Effector memory CD8-positive, alpha-beta T cell (primary cell): ENCODE data around the gene CRYBA4.

Source experiments
- ATAC-seq: fragments of 150-1000 bp; cut with Tn5 transposase; replicated peaks from 2 replicates; pipeline ENCODE4 v1.10.0; 2021; ENCODE audit warnings: mild to moderate bottlenecking, moderate library complexity
- DNase-seq, 3 experiments: peaks; one replicate each; pipeline ENCODE4 v3.0.0; 2021
- H3K27ac Mint-ChIP-seq, 2 donors: one replicate each; pipeline ENCODE4 v1.8.0; 2022; ENCODE audit warnings: mild to moderate bottlenecking in 2 of 2, mixed read lengths in 2 of 2, moderate library complexity in 2 of 2
- H3K27me3 Mint-ChIP-seq, 2 donors: one replicate each; pipeline ENCODE4 v1.8.0; 2022; ENCODE audit warnings: mixed read lengths in 2 of 2
- H3K36me3 Mint-ChIP-seq: one replicate; pipeline ENCODE4 v1.8.0; 2022; ENCODE audit warnings: mild to moderate bottlenecking, moderate library complexity, mixed read lengths; ENCODE audit not compliant: insufficient read depth
- H3K4me1 Mint-ChIP-seq, 2 donors: one replicate each; pipeline ENCODE4 v1.8.0; 2022; ENCODE audit warnings: low read depth in 2 of 2, mixed read lengths in 2 of 2
- H3K4me3 Mint-ChIP-seq, 2 donors: one replicate each; pipeline ENCODE4 v1.8.0; 2022; ENCODE audit warnings: mild to moderate bottlenecking in 2 of 2, mixed read lengths in 2 of 2, moderate library complexity in 2 of 2
- H3K9me3 Mint-ChIP-seq, 2 donors: one replicate each; pipeline ENCODE4 v1.8.0; 2022; ENCODE audit warnings: mixed read lengths in 2 of 2

Gene CRYBA4

GRCh38 chr22:26586556-26587325 is 35.0 kb upstream of the CRYBA4 start:
- DNase-seq (peak in 1 of 3 experiments; percentile 24), ATAC-seq (peak; percentile 38)
- Mint-ChIP-seq H3K27ac (peak overlapping the region; percentile 77 to 90), H3K4me3 (peak overlapping the region; percentile 70 to 92), H3K27me3 (no peaks in the 10 kb centered on the region), H3K36me3 (peaks cover 34% of the 10 kb centered on the region), H3K4me1 (peaks cover 52 to 71% of the 10 kb centered on the region in 2 donors), H3K9me3 (no peaks in the 10 kb centered on the region)

- Mint-ChIP-seq H3K4me3 (peak overlapping the region; percentile 85 to 92), H3K9me3 (no peaks in the 10 kb centered on the region), H3K27me3 (no peaks in the 10 kb centered on the region), H3K36me3 (peaks cover 29% of the 10 kb centered on the region), H3K27ac (peak overlapping the region; percentile 75 to 77), H3K4me1 (peaks cover 66 to 76% of the 10 kb centered on the region in 2 donors)
- DNase-seq (no peak), ATAC-seq (no peak)
Measured at GRCh38 chr22:26587991-26588613, 33.7 kb upstream of the CRYBA4 start.

GRCh38 chr22:26588729-26589366 is 32.9 kb upstream of the CRYBA4 start:
- Mint-ChIP-seq H3K4me3 (peak overlapping the region; percentile 85 to 92), H3K9me3 (no peaks in the 10 kb centered on the region), H3K4me1 (peaks cover 70 to 79% of the 10 kb centered on the region in 2 donors), H3K36me3 (peaks cover 24% of the 10 kb centered on the region), H3K27me3 (no peaks in the 10 kb centered on the region), H3K27ac (peak overlapping the region; percentile 75 to 77)
- DNase-seq (no peak), ATAC-seq (no peak)

GRCh38 chr22:26589367-26589844 is 32.4 kb upstream of the CRYBA4 start:
- Mint-ChIP-seq H3K9me3 (no peaks in the 10 kb centered on the region), H3K27me3 (no peaks in the 10 kb centered on the region), H3K4me3 (peak overlapping the region; percentile 85 to 92), H3K4me1 (peaks cover 70 to 79% of the 10 kb centered on the region in 2 donors), H3K27ac (peak overlapping the region; percentile 75 to 77), H3K36me3 (peaks cover 19% of the 10 kb centered on the region)
- ATAC-seq (peak; percentile 3), DNase-seq (no peak)

GRCh38 chr22:26589845-26590736 is 31.7 kb upstream of the CRYBA4 start, which contains the start of gene TPST2:
Gene TPST2, minus strand, starts transcription at chr22:26590132. Its CDS starts 48,502 bp downstream, at chr22:26541630.
- H3K36me3 Mint-ChIP-seq = peaks cover 19% of the 10 kb centered on the region
- peak; percentile 69 to 77 (median 74) for DNase-seq

GRCh38 chr22:26592421-26592891 is 29.3 kb upstream of the CRYBA4 start:
- Mint-ChIP-seq H3K36me3 (peaks cover 8% of the 10 kb centered on the region), H3K4me1 (peaks cover 54 to 67% of the 10 kb centered on the region in 2 donors), H3K4me3 (peak overlapping the region; percentile 65 to 75), H3K27ac (peak overlapping the region; percentile 67 to 77), H3K9me3 (no peaks in the 10 kb centered on the region), H3K27me3 (no peaks in the 10 kb centered on the region)
- ATAC-seq (peak; percentile 71), DNase-seq (peak; percentile 62 to 69 (median 67))

More at GRCh38 chr22:26589845-26590736, 31.7 kb upstream of the CRYBA4 start, which contains the start of gene TPST2:
- H3K27ac Mint-ChIP-seq = peak within 1 kb of the TSS; percentile 91 to 93
- H3K27me3 Mint-ChIP-seq = no peaks in the 10 kb centered on the region
- peak within 1 kb of the TSS; percentile 85 to 92 for H3K4me3 Mint-ChIP-seq
- H3K4me1 Mint-ChIP-seq = peaks cover 64 to 79% of the 10 kb centered on the region in 2 donors
- peak; percentile 72 for ATAC-seq
- H3K9me3 Mint-ChIP-seq = no peaks in the 10 kb centered on the region

- Mint-ChIP-seq H3K27ac (peak overlapping the region; percentile 67 to 77), H3K27me3 (no peaks in the 10 kb centered on the region), H3K36me3 (peaks cover 8% of the 10 kb centered on the region), H3K4me3 (peak overlapping the region; percentile 65 to 75), H3K9me3 (no peaks in the 10 kb centered on the region), H3K4me1 (peaks cover 54 to 67% of the 10 kb centered on the region in 2 donors)
- ATAC-seq (no peak), DNase-seq (no peak)
Measured at GRCh38 chr22:26593763-26594162, 28.0 kb upstream of the CRYBA4 start.

GRCh38 chr22:26597026-26597425 is 24.7 kb upstream of the CRYBA4 start:
- peak overlapping the region; percentile 49 to 69 for H3K4me3 Mint-ChIP-seq
- DNase-seq (peak; percentile 37 to 46 (median 46)), ATAC-seq (peak; percentile 72)
- H3K36me3 Mint-ChIP-seq = peaks cover 6% of the 10 kb centered on the region
- no peaks in the 10 kb centered on the region for H3K9me3 Mint-ChIP-seq
- no peaks in the 10 kb centered on the region for H3K27me3 Mint-ChIP-seq
- peak overlapping the region; percentile 78 to 82 for H3K27ac Mint-ChIP-seq
- H3K4me1 Mint-ChIP-seq = peaks cover 53 to 63% of the 10 kb centered on the region in 2 donors

GRCh38 chr22:26597480-26597879 is 24.3 kb upstream of the CRYBA4 start:
- ATAC-seq (no peak), DNase-seq (no peak)
- H3K9me3 Mint-ChIP-seq = no peaks in the 10 kb centered on the region
- H3K27ac Mint-ChIP-seq = peak overlapping the region; percentile 78 to 82
- H3K36me3 Mint-ChIP-seq = peaks cover 1% of the 10 kb centered on the region
- H3K4me1 Mint-ChIP-seq = peaks cover 48 to 59% of the 10 kb centered on the region in 2 donors
- H3K27me3 Mint-ChIP-seq = no peaks in the 10 kb centered on the region
- H3K4me3 Mint-ChIP-seq = peak overlapping the region; percentile 49 to 69

GRCh38 chr22:26599505-26599904 is 22.3 kb upstream of the CRYBA4 start:
- no peaks in the 10 kb centered on the region for H3K9me3 Mint-ChIP-seq

GRCh38 chr22:26601726-26602125 is 20.0 kb upstream of the CRYBA4 start:
- Mint-ChIP-seq H3K36me3 (no peaks in the 10 kb centered on the region), H3K27me3 (no peaks in the 10 kb centered on the region), H3K4me1 (peaks cover 31 to 39% of the 10 kb centered on the region in 2 donors), H3K27ac (peak overlapping the region in 1 of 2 donors; percentile 58), H3K9me3 (no peaks in the 10 kb centered on the region), H3K4me3 (no peak overlapping the region)
- ATAC-seq = no peak
- DNase-seq = no peak

More at GRCh38 chr22:26599505-26599904, 22.3 kb upstream of the CRYBA4 start:
- Mint-ChIP-seq H3K4me3 (no peak overlapping the region), H3K27ac (peak overlapping the region; percentile 35 to 78), H3K27me3 (no peaks in the 10 kb centered on the region), H3K4me1 (peaks cover 34 to 44% of the 10 kb centered on the region in 2 donors), H3K36me3 (no peaks in the 10 kb centered on the region)
- ATAC-seq = no peak
- DNase-seq = no peak

- peak overlapping the region in 1 of 2 donors; percentile 58 for H3K27ac Mint-ChIP-seq
- H3K4me1 Mint-ChIP-seq = peaks cover 27 to 35% of the 10 kb centered on the region in 2 donors
- no peak overlapping the region for H3K4me3 Mint-ChIP-seq
- no peak for DNase-seq
- no peaks in the 10 kb centered on the region for H3K27me3 Mint-ChIP-seq
- H3K36me3 Mint-ChIP-seq = no peaks in the 10 kb centered on the region
- H3K9me3 Mint-ChIP-seq = no peaks in the 10 kb centered on the region
- ATAC-seq = no peak
Measured at GRCh38 chr22:26602127-26602526, 19.6 kb upstream of the CRYBA4 start.
